HUES6 (cell line): ENCODE measurements around the gene CNDP1.
"Not testable (repeated sequence)": the region's sequence is repeated elsewhere in the genome, so short reads cannot be mapped to it uniquely, and the experiment has no call there.

Experiments
- H3K27ac ChIP-seq: 2 replicates; pipeline ENCODE4 v1.7.0; 2013; ENCODE audit warnings: low read depth, mild to moderate bottlenecking, low read length, inconsistent platforms
- H3K27me3 ChIP-seq: 2 replicates; pipeline ENCODE4 v1.6.1; 2013; ENCODE audit warnings: low read length; ENCODE audit not compliant: control insufficient read depth, insufficient read depth
- H3K36me3 ChIP-seq: 2 replicates; pipeline ENCODE4 v1.6.1; 2013; ENCODE audit warnings: low read length; ENCODE audit not compliant: control insufficient read depth, insufficient read depth
- H3K4me1 ChIP-seq: 2 replicates; pipeline ENCODE4 v1.6.1; 2013; ENCODE audit warnings: low read length; ENCODE audit not compliant: control insufficient read depth, insufficient read depth
- H3K4me3 ChIP-seq: 2 replicates; pipeline ENCODE4 v1.5.1; 2013; ENCODE audit warnings: low read depth, low read length
- H3K9ac ChIP-seq: one replicate; pipeline ENCODE4 v1.6.1; 2013; ENCODE audit warnings: mild to moderate bottlenecking, low read length
- H3K9me3 ChIP-seq: 2 replicates; pipeline ENCODE4 v1.6.1; 2013; ENCODE audit warnings: low read depth, low read length; ENCODE audit not compliant: control insufficient read depth, insufficient read depth

Gene CNDP1

GRCh38 chr18:74549591-74550104 lies 15.3 kb downstream of the CNDP1 start:
- Histone ChIP-seq H3K4me3 (no peak overlapping the region), H3K9me3 (peaks cover 48% of the 10 kb centered on the region), H3K9ac (no peak overlapping the region), H3K4me1 (no peaks in the 10 kb centered on the region), H3K27ac (no peak overlapping the region), H3K27me3 (peaks cover 11% of the 10 kb centered on the region; the same call in 1 of the 2 replicates), H3K36me3 (no peaks in the 10 kb centered on the region)

- peaks cover 47% of the 10 kb centered on the region for H3K9me3 ChIP-seq
- H3K4me3 ChIP-seq = no peak overlapping the region
- H3K27ac ChIP-seq = no peak overlapping the region
- no peaks in the 10 kb centered on the region for H3K36me3 ChIP-seq
- H3K9ac ChIP-seq = no peak overlapping the region
- H3K27me3 ChIP-seq = peaks cover 15% of the 10 kb centered on the region; the same call in 1 of the 2 replicates
- no peaks in the 10 kb centered on the region for H3K4me1 ChIP-seq
These were observed 16.6 kb downstream of the CNDP1 start for GRCh38 chr18:74550886-74551285.

DNA sequence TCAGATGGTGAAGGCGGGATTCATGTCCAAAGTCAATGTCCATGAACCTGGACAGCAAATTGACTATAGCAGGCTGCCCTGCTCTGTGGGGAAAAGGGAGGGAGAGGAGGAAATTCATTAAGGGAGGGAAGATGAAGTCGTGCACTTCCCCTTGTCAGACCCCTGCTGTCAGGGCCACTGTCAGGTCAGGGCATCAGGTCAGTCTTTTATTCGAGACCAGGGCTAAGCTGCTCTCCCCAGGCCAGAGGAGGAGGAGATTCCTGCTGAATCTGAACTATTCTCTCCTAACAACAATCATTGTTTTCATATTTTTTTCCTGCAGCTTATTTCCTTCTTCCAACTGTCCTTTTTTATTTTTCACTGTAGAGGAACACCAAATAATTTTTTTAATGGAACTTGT lies 17.2 kb downstream of the CNDP1 start:
- H3K9me3 ChIP-seq = peaks cover 42% of the 10 kb centered on the region
- no peaks in the 10 kb centered on the region for H3K4me1 ChIP-seq
- no peaks in the 10 kb centered on the region for H3K36me3 ChIP-seq
- peaks cover 15% of the 10 kb centered on the region; the same call in 1 of the 2 replicates for H3K27me3 ChIP-seq
- no peak overlapping the region for H3K9ac ChIP-seq
- H3K27ac ChIP-seq = no peak overlapping the region
- H3K4me3 ChIP-seq = no peak overlapping the region

DNA sequence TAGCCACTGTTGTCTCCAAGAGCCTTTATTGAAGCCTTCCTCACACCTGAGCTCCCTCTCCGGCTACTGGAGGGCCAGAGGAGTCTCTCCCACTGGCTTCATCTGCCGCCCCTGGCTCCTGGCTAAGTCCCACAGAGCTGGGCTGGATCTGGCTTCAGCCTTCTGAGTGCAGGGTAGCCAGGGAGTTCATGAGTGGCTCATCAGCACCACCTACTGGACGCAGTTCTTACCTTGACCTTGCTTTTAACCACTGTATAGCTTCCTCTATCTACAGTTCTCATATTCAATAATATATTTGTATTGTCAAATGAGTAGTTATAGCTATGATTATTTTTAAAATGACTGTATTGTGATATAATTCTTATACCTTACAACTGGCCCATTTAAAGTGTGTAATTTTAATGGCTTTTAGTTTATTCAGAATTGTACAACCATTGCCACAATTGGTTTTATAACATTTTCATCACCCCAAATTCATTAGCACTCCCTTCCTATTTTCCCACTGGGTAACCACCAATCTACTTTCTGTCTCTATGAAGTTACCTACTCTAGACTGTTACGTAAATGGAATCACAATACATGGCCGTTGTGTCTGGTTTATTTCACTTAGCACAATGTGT lies 17.7 kb downstream of the CNDP1 start:
- Histone ChIP-seq H3K36me3 (no peaks in the 10 kb centered on the region), H3K9ac (no peak overlapping the region), H3K27me3 (peaks cover 15% of the 10 kb centered on the region; the same call in 1 of the 2 replicates), H3K27ac (no peak overlapping the region), H3K9me3 (peaks cover 38% of the 10 kb centered on the region), H3K4me1 (no peaks in the 10 kb centered on the region), H3K4me3 (no peak overlapping the region)

DNA sequence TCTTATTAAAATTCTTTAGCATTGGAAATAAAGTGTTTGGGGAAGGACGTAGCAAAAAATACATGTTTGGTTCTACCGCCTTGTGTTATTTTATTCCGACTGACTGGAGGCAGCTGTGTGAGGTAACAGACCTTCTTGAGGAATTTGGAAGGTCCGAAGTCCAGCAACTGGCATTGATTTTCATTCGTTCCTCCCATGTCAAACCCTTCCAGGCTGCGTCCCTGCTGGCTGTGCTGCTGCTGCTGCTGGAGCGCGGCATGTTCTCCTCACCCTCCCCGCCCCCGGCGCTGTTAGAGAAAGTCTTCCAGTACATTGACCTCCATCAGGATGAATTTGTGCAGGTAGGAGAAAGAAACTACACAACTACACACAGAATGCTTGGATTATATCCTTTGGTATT lies 21.8 kb downstream of the CNDP1 start:
- 0 out of 2 replicates have a peak, but pooled peaks cover 4% of the 10 kb centered on the region for H3K9me3 ChIP-seq
- H3K9ac ChIP-seq = no peak overlapping the region
- H3K27ac ChIP-seq = no peak overlapping the region
- no peak overlapping the region for H3K4me3 ChIP-seq
- no peaks in the 10 kb centered on the region for H3K36me3 ChIP-seq
- peaks cover 15% of the 10 kb centered on the region; the same call in 1 of the 2 replicates for H3K27me3 ChIP-seq
- H3K4me1 ChIP-seq = no peaks in the 10 kb centered on the region

- Histone ChIP-seq H3K36me3 (no peaks in the 10 kb centered on the region), H3K9me3 (no peaks in the 10 kb centered on the region), H3K27me3 (peaks cover 15% of the 10 kb centered on the region; the same call in 1 of the 2 replicates), H3K4me1 (no peaks in the 10 kb centered on the region), H3K27ac (no peak overlapping the region), H3K9ac (no peak overlapping the region), H3K4me3 (no peak overlapping the region)
These were observed 23.8 kb downstream of the CNDP1 start for GRCh38 chr18:74558096-74558495.

DNA sequence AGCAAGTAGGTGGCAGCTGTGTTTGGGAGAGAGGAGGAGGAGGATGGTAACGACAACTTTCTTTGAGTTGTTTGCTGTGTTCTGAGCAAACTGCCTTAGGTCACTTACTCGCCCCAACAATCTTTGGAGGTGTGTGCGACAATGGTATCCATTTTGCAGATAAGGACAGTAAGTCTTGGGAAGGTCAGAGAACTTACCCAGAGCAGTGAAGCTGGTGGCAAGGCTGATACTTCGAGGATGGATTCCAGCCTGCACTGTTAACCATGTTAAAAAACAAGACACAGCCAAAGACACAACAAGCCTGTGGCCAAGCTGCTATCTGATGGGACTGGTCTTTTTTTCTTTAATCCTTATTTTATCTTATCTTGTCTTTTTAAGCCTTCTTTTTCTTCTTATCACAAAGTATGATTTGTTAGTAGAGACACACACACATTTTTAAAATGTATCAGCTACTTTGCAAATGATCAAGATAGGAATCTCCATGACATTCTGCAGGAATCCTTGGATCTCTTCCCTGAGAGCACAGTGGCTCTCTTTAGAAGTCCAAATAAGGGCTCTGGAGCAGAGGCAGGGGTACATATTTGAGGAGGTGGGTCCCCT lies 27.9 kb downstream of the CNDP1 start:
- H3K4me1 ChIP-seq = no peaks in the 10 kb centered on the region
- no peaks in the 10 kb centered on the region for H3K36me3 ChIP-seq
- H3K27ac ChIP-seq = no peak overlapping the region
- H3K9me3 ChIP-seq = peaks cover 24% of the 10 kb centered on the region
- H3K27me3 ChIP-seq = no peaks in the 10 kb centered on the region; the same call in 1 of the 2 replicates
- no peak overlapping the region for H3K4me3 ChIP-seq
- no peak overlapping the region for H3K9ac ChIP-seq

GRCh38 chr18:74562775-74563174 lies 28.5 kb downstream of the CNDP1 start:
- no peak overlapping the region for H3K27ac ChIP-seq
- H3K36me3 ChIP-seq = no peaks in the 10 kb centered on the region
- H3K27me3 ChIP-seq = no peaks in the 10 kb centered on the region; the same call in 1 of the 2 replicates

GRCh38 chr18:74563999-74564398 lies 29.7 kb downstream of the CNDP1 start:
- Histone ChIP-seq H3K27me3 (no peaks in the 10 kb centered on the region; the same call in 1 of the 2 replicates), H3K36me3 (no peaks in the 10 kb centered on the region), H3K4me1 (no peaks in the 10 kb centered on the region), H3K9me3 (peaks cover 30% of the 10 kb centered on the region), H3K4me3 (no peak overlapping the region), H3K9ac (no peak overlapping the region), H3K27ac (no peak overlapping the region)

More at GRCh38 chr18:74562775-74563174, 28.5 kb downstream of the CNDP1 start:
- H3K4me1 ChIP-seq = no peaks in the 10 kb centered on the region
- H3K4me3 ChIP-seq = no peak overlapping the region
- H3K9me3 ChIP-seq = peaks cover 30% of the 10 kb centered on the region
- peak overlapping the region; percentile 22 for H3K9ac ChIP-seq

DNA sequence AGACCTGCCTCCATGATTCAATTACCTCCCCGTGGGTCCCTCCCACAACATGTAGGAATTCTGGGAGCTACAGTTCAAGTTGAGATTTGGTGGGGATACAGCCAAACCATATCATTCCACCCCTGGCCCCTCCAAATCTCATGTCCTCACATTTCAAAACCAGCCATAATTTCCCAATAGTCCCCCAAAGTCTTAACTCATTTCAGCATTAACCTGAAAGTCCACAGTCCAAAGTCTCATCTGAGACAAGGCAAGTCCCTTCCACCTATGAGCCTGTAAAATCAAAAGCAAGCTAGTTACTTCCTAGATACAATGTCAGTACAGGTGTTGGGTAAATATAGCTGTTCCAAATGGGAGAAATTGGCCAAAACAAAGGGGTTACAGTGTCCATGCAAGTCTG lies 30.9 kb downstream of the CNDP1 start:
- not testable (repeated sequence) for H3K27me3 ChIP-seq, H3K4me1 ChIP-seq, H3K36me3 ChIP-seq, H3K27ac ChIP-seq, H3K9ac ChIP-seq, H3K4me3 ChIP-seq
- H3K9me3 ChIP-seq = peaks cover 30% of the 10 kb centered on the region

- peaks cover 30% of the 10 kb centered on the region for H3K9me3 ChIP-seq
- not testable (repeated sequence) for H3K4me3 ChIP-seq, H3K4me1 ChIP-seq, H3K27ac ChIP-seq, H3K36me3 ChIP-seq, H3K9ac ChIP-seq, H3K27me3 ChIP-seq
These were observed 31.7 kb downstream of the CNDP1 start for GRCh38 chr18:74565993-74566392.
